Measurements from ENCODE around the gene SLC18A3. TPM values are rescaled to one million over a fixed set of nuclear protein-coding genes. Genes with fewer than 3 reads are reported as not detected.
A peak's percentile ranks its signal among the peaks of the same experiment; 100 is the strongest.

The SLC18A3 gene
- total RNA-seq: not detected
- not detected for polyA plus RNA-seq
- long read RNA-seq, donor 1: 0 reads
- long read RNA-seq, donor 2: 0 reads
- long read RNA-seq, donor 3: 0 reads

DNA sequence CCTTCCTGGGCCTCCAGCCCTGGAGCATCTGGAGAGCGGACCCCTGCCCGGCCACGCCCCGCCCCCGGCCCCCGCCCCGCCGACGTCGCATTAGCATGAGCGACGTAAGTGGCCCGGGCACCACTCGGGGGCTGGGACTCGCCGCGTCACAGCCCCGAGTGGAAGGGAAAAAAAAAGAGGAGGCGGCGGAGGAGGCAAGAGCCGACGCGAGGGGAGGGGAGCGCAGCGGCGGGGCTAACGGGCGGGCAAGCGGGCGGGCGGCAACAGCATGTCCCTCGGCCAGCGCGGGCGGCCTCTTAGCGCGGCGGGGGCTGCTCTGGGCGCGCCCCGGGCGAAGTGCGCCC lies at the start of gene SLC18A3:
Gene SLC18A3 (plus strand): TSS at position 197 of the 344 bp plus-strand sequence. CDS start 431 bp downstream, outside the sequence.
- Histone ChIP-seq H3K9me3 (no peaks in the 10 kb centered on the region), H3K36me3 (no peaks in the 10 kb centered on the region), H3K27me3 (peaks cover 44 to 89% (median 81%) of the 10 kb centered on the region in 7 donors), H3K4me3 (peak within 1 kb of the TSS in 4 of 10 donors; percentile 7 to 13 (median 12)), H3K4me1 (peaks cover 0 to 41% (median 22%) of the 10 kb centered on the region in 9 donors), H3K27ac (no peak within 1 kb of the TSS)
- WGBS, 2 donors: 1% methylated on average over 25 to 43 of the region's 43 CpGs
- ATAC-seq (no peak), DNase-seq (no peak)
- intact Hi-C loops (cut with DNase I): no loop called here
- TF ChIP-seq, protein P1, sequence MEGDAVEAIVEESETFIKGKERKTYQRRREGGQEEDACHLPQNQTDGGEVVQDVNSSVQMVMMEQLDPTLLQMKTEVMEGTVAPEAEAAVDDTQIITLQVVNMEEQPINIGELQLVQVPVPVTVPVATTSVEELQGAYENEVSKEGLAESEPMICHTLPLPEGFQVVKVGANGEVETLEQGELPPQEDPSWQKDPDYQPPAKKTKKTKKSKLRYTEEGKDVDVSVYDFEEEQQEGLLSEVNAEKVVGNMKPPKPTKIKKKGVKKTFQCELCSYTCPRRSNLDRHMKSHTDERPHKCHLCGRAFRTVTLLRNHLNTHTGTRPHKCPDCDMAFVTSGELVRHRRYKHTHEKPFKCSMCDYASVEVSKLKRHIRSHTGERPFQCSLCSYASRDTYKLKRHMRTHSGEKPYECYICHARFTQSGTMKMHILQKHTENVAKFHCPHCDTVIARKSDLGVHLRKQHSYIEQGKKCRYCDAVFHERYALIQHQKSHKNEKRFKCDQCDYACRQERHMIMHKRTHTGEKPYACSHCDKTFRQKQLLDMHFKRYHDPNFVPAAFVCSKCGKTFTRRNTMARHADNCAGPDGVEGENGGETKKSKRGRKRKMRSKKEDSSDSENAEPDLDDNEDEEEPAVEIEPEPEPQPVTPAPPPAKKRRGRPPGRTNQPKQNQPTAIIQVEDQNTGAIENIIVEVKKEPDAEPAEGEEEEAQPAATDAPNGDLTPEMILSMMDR (IDR thresholded peaks at IDR 0.05): no peak

GRCh38 chr10:49560526-49560925 lies 49.6 kb upstream of the SLC18A3 start:
- TF ChIP-seq, protein P1 (IDR thresholded peaks at IDR 0.05): no peak
- ATAC-seq: no peak

GRCh38 chr10:49562893-49563292 lies 47.2 kb upstream of the SLC18A3 start:
- Histone ChIP-seq H3K36me3 (no peaks in the 10 kb centered on the region), H3K4me1 (peaks cover 0 to 3% (median 0%) of the 10 kb centered on the region in 9 donors), H3K4me3 (no peak overlapping the region), H3K27ac (no peak overlapping the region), H3K9me3 (no peaks in the 10 kb centered on the region), H3K27me3 (peaks cover 0 to 29% (median 10%) of the 10 kb centered on the region in 7 donors)
- no peak for ATAC-seq
- intact Hi-C loops (cut with DNase I): no loop called here
- TF ChIP-seq, protein P1 (IDR thresholded peaks at IDR 0.05): no peak
- WGBS, 2 donors: 62 to 79% methylated on average over 1 of the region's 1 CpG
- DNase-seq: no peak

More at GRCh38 chr10:49560526-49560925, 49.6 kb upstream of the SLC18A3 start:
- Histone ChIP-seq H3K36me3 (no peaks in the 10 kb centered on the region), H3K27ac (no peak overlapping the region), H3K4me3 (no peak overlapping the region), H3K27me3 (peaks cover 0 to 29% (median 10%) of the 10 kb centered on the region in 7 donors), H3K4me1 (peaks cover 0 to 3% (median 0%) of the 10 kb centered on the region in 9 donors), H3K9me3 (peaks cover 0 to 11% (median 0%) of the 10 kb centered on the region in 11 donors)
- intact Hi-C loops (cut with DNase I): no loop called here
- WGBS, 2 donors: 71 to 77% methylated on average over 2 of the region's 2 CpGs
- no peak for DNase-seq

DNA sequence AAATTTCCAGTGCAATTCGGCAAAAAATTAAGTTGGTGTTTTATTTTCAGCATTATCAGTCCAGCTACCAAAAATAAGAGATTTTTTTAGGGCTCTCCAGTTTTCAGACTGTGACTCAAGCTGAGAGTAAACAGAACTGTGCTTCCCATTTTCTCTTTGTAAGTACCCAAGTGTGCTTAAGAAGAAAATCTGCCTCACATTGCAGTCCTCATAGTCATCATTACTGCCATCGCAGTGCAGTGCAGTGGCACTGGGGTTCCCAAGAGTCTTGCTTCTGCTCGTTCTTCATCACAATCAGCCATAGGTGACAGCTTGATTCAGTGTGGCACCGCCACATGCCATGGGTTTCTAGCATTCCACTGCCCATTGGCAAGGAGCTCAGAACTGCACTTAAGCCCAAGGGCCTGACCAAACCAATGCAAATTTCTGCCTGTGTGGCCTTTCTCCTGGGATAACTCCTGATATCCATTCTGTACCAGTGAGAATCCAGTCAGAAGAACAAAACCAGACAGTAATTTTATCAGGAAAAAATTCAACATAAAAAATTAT lies 45.6 kb upstream of the SLC18A3 start:
- no peak overlapping the region for H3K27ac ChIP-seq
- WGBS, 2 donors: 64 to 78% methylated on average over 4 of the region's 4 CpGs
- H3K4me1 ChIP-seq: peaks cover 0 to 3% (median 0%) of the 10 kb centered on the region in 9 donors
- intact Hi-C loops (cut with DNase I): no loop called here
- DNase-seq (no peak), ATAC-seq (peak in 3 of 8 donors; percentile 33 to 35 (median 33))
- no peaks in the 10 kb centered on the region for H3K36me3 ChIP-seq
- TF ChIP-seq, protein P1 (IDR thresholded peaks at IDR 0.05): no peak
- H3K9me3 ChIP-seq: peaks cover 0 to 10% (median 0%) of the 10 kb centered on the region in 11 donors
- peaks cover 0 to 22% (median 5%) of the 10 kb centered on the region in 7 donors for H3K27me3 ChIP-seq
- H3K4me3 ChIP-seq: no peak overlapping the region
